Measurements from ENCODE around the gene CLMP. TPM values are rescaled to one million over a fixed set of nuclear protein-coding genes. Genes with fewer than 3 reads are reported as not detected.
"Not testable (repeated sequence)": the region's sequence is repeated elsewhere in the genome, so short reads cannot be mapped to it uniquely, and the experiment has no call there.

Gene CLMP
- total RNA-seq, 4 donors from 2014 or later: 23.6 to 49.4 (median 38.0) TPM

DNA sequence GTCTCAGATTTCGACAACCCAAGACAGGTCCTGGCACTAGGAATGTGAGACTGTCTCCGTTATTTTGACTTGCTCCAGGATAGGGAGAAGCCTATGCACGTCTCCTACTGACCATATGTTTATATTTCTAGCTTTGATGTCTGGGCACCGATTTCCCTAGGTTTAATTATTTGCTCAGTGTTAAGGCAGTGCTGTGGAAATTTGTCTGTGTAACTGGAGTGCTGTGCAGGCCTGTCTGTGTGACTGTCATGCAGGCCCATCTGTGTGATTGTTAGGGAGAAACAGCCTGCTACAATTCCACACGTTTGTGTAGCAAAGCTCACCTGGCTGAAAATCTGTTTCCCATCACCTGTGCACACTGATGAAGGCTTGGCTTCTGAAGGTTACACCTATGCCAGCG, 103.5 kb downstream of the CLMP start:
- H3K27me3 ChIP-seq: no peaks in the 10 kb centered on the region
- TF ChIP-seq, protein P1, sequence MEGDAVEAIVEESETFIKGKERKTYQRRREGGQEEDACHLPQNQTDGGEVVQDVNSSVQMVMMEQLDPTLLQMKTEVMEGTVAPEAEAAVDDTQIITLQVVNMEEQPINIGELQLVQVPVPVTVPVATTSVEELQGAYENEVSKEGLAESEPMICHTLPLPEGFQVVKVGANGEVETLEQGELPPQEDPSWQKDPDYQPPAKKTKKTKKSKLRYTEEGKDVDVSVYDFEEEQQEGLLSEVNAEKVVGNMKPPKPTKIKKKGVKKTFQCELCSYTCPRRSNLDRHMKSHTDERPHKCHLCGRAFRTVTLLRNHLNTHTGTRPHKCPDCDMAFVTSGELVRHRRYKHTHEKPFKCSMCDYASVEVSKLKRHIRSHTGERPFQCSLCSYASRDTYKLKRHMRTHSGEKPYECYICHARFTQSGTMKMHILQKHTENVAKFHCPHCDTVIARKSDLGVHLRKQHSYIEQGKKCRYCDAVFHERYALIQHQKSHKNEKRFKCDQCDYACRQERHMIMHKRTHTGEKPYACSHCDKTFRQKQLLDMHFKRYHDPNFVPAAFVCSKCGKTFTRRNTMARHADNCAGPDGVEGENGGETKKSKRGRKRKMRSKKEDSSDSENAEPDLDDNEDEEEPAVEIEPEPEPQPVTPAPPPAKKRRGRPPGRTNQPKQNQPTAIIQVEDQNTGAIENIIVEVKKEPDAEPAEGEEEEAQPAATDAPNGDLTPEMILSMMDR (IDR thresholded peaks at IDR 0.05): no peak
- no peak for TF ChIP-seq EP300 (IDR thresholded peaks at IDR 0.05; ENCODE audit: low read depth)
- no peak for TF ChIP-seq POLR2AphosphoS5 (IDR thresholded peaks at IDR 0.05)
- no peaks in the 10 kb centered on the region for H3K36me3 ChIP-seq
- no peak overlapping the region for H3K4me3 ChIP-seq
- H3K27ac ChIP-seq: no peak overlapping the region
- no peak for DNase-seq
- in situ Hi-C loops (cut with MboI; ENCODE audit: low pct_ligation_motif_present in 1 of 4, low pct_unique_long_range_greater_than_20kb in 1 of 4, low sequenced_read_pairs in 3 of 4): no loop called here
- peaks cover 0 to 3% (median 0%) of the 10 kb centered on the region in 4 donors for H3K4me1 ChIP-seq
- intact Hi-C loops (cut with DNase I; ENCODE audit: low total_unique reads): no loop called here
- WGBS, 2 donors (ENCODE audit: low coverage in 1 of 2): 66 to 69% methylated on average over 5 to 6 of the region's 6 CpGs
- no peaks in the 10 kb centered on the region for H3K9me3 ChIP-seq

DNA sequence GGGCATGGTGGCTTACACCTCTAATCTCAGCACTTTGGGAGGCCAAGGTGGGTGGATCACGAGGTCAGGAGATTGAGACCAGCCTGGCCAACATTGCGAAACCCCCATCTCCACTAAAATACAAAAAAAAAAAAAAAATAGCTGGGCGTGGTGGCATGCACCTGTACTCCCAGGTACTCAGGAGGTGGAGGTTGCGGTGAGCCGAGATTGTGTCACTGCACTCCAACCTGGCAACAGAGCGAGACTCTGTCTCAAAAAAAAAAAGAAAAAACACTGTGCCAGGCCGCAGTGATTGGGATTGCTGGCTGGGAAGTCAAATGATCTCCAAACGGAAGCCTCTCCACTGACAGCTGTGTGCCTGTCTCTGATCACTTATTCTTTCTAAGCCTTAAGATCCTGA, 104.9 kb downstream of the CLMP start:
- DNase-seq; H3K27me3 ChIP-seq; H3K27ac ChIP-seq; H3K9me3 ChIP-seq; intact Hi-C loops (cut with DNase I; ENCODE audit: low total_unique reads); H3K4me3 ChIP-seq; in situ Hi-C loops (cut with MboI; ENCODE audit: low pct_ligation_motif_present in 1 of 4, low pct_unique_long_range_greater_than_20kb in 1 of 4, low sequenced_read_pairs in 3 of 4); H3K4me1 ChIP-seq; H3K36me3 ChIP-seq: not testable (repeated sequence)
- 70 to 80% methylated on average over 8 of the region's 8 CpGs for WGBS, 2 donors (ENCODE audit: low coverage in 1 of 2)

DNA sequence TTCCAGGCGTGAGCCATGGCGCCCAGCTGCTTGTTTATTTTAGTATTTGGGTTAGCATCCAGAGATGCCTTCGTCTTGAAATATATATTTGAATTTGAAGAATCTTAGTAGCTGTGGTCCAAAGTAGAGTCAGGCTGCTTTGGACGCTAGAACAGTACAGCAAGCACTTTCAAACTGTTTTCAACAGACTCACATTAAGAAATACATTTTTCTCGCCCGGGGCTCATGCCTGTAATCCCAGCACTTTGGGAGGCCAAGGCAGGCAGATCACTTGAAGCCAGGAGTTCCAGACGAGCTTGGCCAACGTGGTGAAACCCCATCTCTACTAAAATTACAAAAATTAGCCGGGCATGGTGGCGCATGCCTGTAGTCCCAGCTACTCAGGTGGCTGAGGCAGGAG, 106.2 kb downstream of the CLMP start:
- DNase-seq; H3K9me3 ChIP-seq; intact Hi-C loops (cut with DNase I; ENCODE audit: low total_unique reads); H3K36me3 ChIP-seq; in situ Hi-C loops (cut with MboI; ENCODE audit: low pct_ligation_motif_present in 1 of 4, low pct_unique_long_range_greater_than_20kb in 1 of 4, low sequenced_read_pairs in 3 of 4); H3K4me1 ChIP-seq; H3K27me3 ChIP-seq; H3K27ac ChIP-seq; H3K4me3 ChIP-seq: not testable (repeated sequence)
- 89 to 95% methylated on average over 3 to 10 of the region's 10 CpGs for WGBS, 2 donors (ENCODE audit: low coverage in 1 of 2)

DNA sequence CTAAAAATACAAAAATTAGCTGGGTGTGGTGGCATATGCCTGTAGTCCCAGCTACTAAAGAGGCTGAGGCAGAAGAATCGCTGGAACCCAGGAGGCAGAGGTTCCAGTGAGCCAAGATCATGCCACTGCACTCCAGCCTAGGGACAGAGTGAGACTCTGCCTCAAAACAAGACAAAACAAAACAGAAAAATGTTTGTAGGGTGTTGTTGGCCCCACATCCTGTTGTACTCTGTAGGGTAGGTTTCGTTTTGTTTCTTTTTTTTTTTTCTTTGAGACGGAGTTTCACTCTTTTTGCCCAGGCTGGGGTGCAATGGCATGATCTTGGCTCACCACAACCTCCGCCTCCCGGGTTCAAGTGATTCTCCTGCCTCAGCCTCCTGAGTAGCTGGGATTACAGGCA, 107.4 kb downstream of the CLMP start:
- H3K36me3 ChIP-seq; DNase-seq; intact Hi-C loops (cut with DNase I; ENCODE audit: low total_unique reads); in situ Hi-C loops (cut with MboI; ENCODE audit: low pct_ligation_motif_present in 1 of 4, low pct_unique_long_range_greater_than_20kb in 1 of 4, low sequenced_read_pairs in 3 of 4); H3K9me3 ChIP-seq; H3K27me3 ChIP-seq; H3K4me3 ChIP-seq: not testable (repeated sequence)
- 72 to 87% methylated on average over 3 to 5 of the region's 5 CpGs for WGBS, 2 donors (ENCODE audit: low coverage in 1 of 2)
- Histone ChIP-seq H3K27ac (peak overlapping the region in 2 of 4 donors; percentile 5 to 24), H3K4me1 (peaks cover 0 to 12% (median 7%) of the 10 kb centered on the region in 4 donors)

DNA sequence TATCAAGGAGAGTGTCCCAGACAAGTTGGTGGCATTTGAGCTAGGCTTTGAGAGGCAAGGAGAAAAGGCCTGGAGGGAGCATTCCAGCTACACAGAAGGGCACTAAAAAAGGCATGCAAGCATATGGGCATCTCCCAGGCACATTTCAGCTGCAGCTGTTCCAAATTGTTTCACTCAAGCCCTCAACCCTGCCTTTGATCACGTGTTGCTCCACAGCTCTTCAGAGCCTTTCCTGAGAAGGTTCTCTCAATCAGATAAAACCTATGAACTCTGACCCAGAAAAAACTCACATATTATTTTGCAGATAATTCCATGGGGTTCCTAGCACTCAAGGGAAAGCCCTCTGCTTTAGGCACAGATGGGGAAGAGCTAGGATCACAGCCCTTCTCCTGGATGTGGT, 108.7 kb downstream of the CLMP start:
- Histone ChIP-seq H3K4me1 (peaks cover 0 to 13% (median 7%) of the 10 kb centered on the region in 4 donors), H3K27me3 (no peaks in the 10 kb centered on the region), H3K36me3 (no peaks in the 10 kb centered on the region), H3K4me3 (no peak overlapping the region), H3K27ac (peak overlapping the region in 1 of 4 donors; percentile 49), H3K9me3 (no peaks in the 10 kb centered on the region)
- intact Hi-C loops (cut with DNase I; ENCODE audit: low total_unique reads): no loop called here
- TF ChIP-seq POLR2A (IDR thresholded peaks at IDR 0.05) (no peak), POLR2AphosphoS5 (IDR thresholded peaks at IDR 0.05) (no peak), EP300 (IDR thresholded peaks at IDR 0.05; ENCODE audit: low read depth) (no peak)
- TF ChIP-seq, protein P1 (IDR thresholded peaks at IDR 0.05): no peak
- in situ Hi-C loops (cut with MboI; ENCODE audit: low pct_ligation_motif_present in 1 of 4, low pct_unique_long_range_greater_than_20kb in 1 of 4, low sequenced_read_pairs in 3 of 4): no loop called here
- DNase-seq: no peak
- WGBS, 2 donors (ENCODE audit: low coverage in 1 of 2): 48 to 67% methylated on average over 1 of the region's 1 CpG

DNA sequence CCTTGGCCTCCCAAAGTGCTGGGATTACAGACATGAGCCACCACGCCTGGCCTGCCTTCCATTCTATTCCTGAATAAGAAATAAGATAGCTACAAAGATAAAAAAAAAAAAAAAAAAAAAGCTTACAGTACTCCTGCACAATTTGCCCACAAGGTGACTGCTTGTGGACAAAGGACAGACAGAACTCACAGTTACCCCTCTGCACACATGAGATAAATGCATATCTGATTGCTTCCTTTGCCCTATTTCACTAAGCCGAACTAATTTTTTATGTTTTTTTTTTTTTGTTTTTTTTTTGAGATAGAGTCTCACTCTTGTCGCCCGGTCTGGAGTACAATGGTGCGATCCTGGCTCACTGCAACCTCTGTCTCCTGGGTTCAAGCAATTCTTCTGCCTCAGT, 109.6 kb downstream of the CLMP start:
- no peaks in the 10 kb centered on the region for H3K9me3 ChIP-seq
- peaks cover 0 to 13% (median 7%) of the 10 kb centered on the region in 4 donors for H3K4me1 ChIP-seq
- intact Hi-C loops (cut with DNase I; ENCODE audit: low total_unique reads) (no loop called here), in situ Hi-C loops (cut with MboI; ENCODE audit: low pct_ligation_motif_present in 1 of 4, low pct_unique_long_range_greater_than_20kb in 1 of 4, low sequenced_read_pairs in 3 of 4) (no loop called here)
- no peak for DNase-seq
- H3K27ac ChIP-seq: no peak overlapping the region
- no peak overlapping the region for H3K4me3 ChIP-seq
- WGBS, 2 donors (ENCODE audit: low coverage in 1 of 2): 95 to 100% methylated on average over 4 to 5 of the region's 5 CpGs
- H3K27me3 ChIP-seq: no peaks in the 10 kb centered on the region
- no peaks in the 10 kb centered on the region for H3K36me3 ChIP-seq
- TF ChIP-seq POLR2A (IDR thresholded peaks at IDR 0.05) (no peak), POLR2AphosphoS5 (IDR thresholded peaks at IDR 0.05) (no peak), EP300 (IDR thresholded peaks at IDR 0.05; ENCODE audit: low read depth) (no peak)
- TF ChIP-seq, protein P1 (IDR thresholded peaks at IDR 0.05): no peak

Data from transverse colon (tissue), 4 donors.